GM12878 (cell line): ENCODE data around the gene HMGXB4. TPM values are rescaled to one million over a fixed set of nuclear protein-coding genes. Genes with fewer than 3 reads are reported as not detected.

ENCODE experiments used
- ATF7 ChIP-seq: fragments of 450-650 bp; IDR thresholded peaks from 2 replicates; pipeline ENCODE4 v1.6.1; 2016; ENCODE audit warnings: low read depth, mild to moderate bottlenecking
- BCL11A ChIP-seq: IDR thresholded peaks from 2 replicates; pipeline ENCODE4 v1.6.1; 2011; ENCODE audit warnings: low read depth, low read length
- CHD1 ChIP-seq: IDR thresholded peaks from 2 replicates; pipeline ENCODE4 v1.6.1; 2012; ENCODE audit warnings: low read depth, low read length, improper control_type of control experiment
- CREM ChIP-seq: IDR thresholded peaks from 2 replicates; pipeline ENCODE4 v1.6.1; 2014; ENCODE audit warnings: antibody characterized with exemption, low read depth
- DPF2 ChIP-seq: fragments of 450-650 bp; IDR thresholded peaks from 2 replicates; pipeline ENCODE4 v1.6.1; 2017; ENCODE audit warnings: mild to moderate bottlenecking
- ESRRA ChIP-seq: IDR thresholded peaks from 2 replicates; pipeline ENCODE4 v1.6.1; 2012; ENCODE audit warnings: mild to moderate bottlenecking, low read length, improper control_type of control experiment
- FOS ChIP-seq: IDR thresholded peaks from 3 replicates; pipeline ENCODE4 v1.6.1; 2011; ENCODE audit warnings: borderline replicate concordance; ENCODE audit not compliant: insufficient read length; ENCODE audit errors: extremely low read depth
- GATAD2B ChIP-seq: fragments of 450-650 bp; conservative IDR thresholded peaks from 2 replicates; pipeline ENCODE4 v1.6.1; 2017; ENCODE audit warnings: low read depth, mild to moderate bottlenecking, moderate library complexity
- IRF3 ChIP-seq: fragments of 450-650 bp; IDR thresholded peaks from 2 replicates; pipeline ENCODE4 v1.6.1; 2014; ENCODE audit warnings: mild to moderate bottlenecking
- NR2F1 ChIP-seq: fragments of 450-650 bp; conservative IDR thresholded peaks from 2 replicates; pipeline ENCODE4 v1.6.1; 2017; ENCODE audit warnings: mild to moderate bottlenecking
- PAX5 ChIP-seq: IDR thresholded peaks from 2 replicates; pipeline ENCODE4 v1.6.1; 2011; ENCODE audit warnings: low read depth, low read length, borderline replicate concordance
- POU2F2 ChIP-seq: IDR thresholded peaks from 3 replicates; pipeline ENCODE4 v1.6.1; 2011; ENCODE audit warnings: low read depth, mild to moderate bottlenecking, low read length, borderline replicate concordance
- SMARCA5 ChIP-seq: fragments of 450-650 bp; IDR thresholded peaks from 2 replicates; pipeline ENCODE4 v1.6.1; 2017; ENCODE audit warnings: mild to moderate bottlenecking
- SRF ChIP-seq, 2 experiments: IDR thresholded peaks; 2 replicates each; pipeline ENCODE4 v1.6.1; 2011; ENCODE audit warnings: low read depth in 2 of 2, low read length in 2 of 2, mild to moderate bottlenecking in 1 of 2, moderate library complexity in 1 of 2
- STAT1 ChIP-seq: fragments of 450-650 bp; conservative IDR thresholded peaks from 2 replicates; pipeline ENCODE4 v1.6.1; 2014; ENCODE audit warnings: antibody characterized with exemption, mild to moderate bottlenecking
- ZBED1 ChIP-seq: IDR thresholded peaks from 2 replicates; pipeline ENCODE4 v1.6.1; 2016; ENCODE audit warnings: borderline replicate concordance
- ZNF207 ChIP-seq: fragments of 450-650 bp; IDR thresholded peaks from 2 replicates; pipeline ENCODE4 v1.6.1; 2014; ENCODE audit warnings: antibody characterized with exemption, mild to moderate bottlenecking, borderline replicate concordance
- ZNF217 ChIP-seq: fragments of 450-650 bp; IDR thresholded peaks from 2 replicates; pipeline ENCODE4 v1.6.1; 2017; ENCODE audit warnings: antibody characterized with exemption, mild to moderate bottlenecking
- polyA plus RNA-seq, 11 experiments: library from polyadenylated mRNA; depleted of rRNA in 4 of 11; unstranded in 6 of 11; stranded (reverse) in 5 of 11; fragments of >200 nt; fragmentation: Nextera tagmentation in 4 of 11; fragmentation: Illumina TruSeq in 1 of 11; extraction: Ambion mirVana in 4 of 11; extraction: Trizol in 1 of 11; gene quantifications; 1 replicate in 1 of 11; 2 replicates in 10 of 11; pipeline versions ENCODE4 v1.2.1 to v1.2.3, GENCODE V29; 2011 to 2016; ENCODE audit warnings: inconsistent platforms in 2 of 11, missing spikeins in 2 of 11, low read depth in 1 of 11
- total RNA-seq, 4 experiments: library from RNA; depleted of rRNA in 3 of 4; stranded (reverse); fragments of >200 nt in 3 of 4; fragmentation: Illumina TruSeq in 1 of 4; extraction: Trizol in 1 of 4; gene quantifications; 2 replicates each; pipeline versions ENCODE4 v1.2.1 to v1.2.3, GENCODE V29; 2013 to 2021
- TF ChIP-seq, protein P1 (sequence below): IDR thresholded peaks from 2 replicates; pipeline ENCODE4 v1.6.1; 2011; ENCODE audit warnings: mild to moderate bottlenecking, low read depth, low read length, moderate library complexity; ENCODE audit not compliant: insufficient replicate concordance
- TF ChIP-seq, protein P2 (sequence below): fragments of 450-650 bp; IDR thresholded peaks from 2 replicates; pipeline ENCODE4 v1.6.1; 2017; ENCODE audit warnings: mild to moderate bottlenecking, moderate library complexity
- TF ChIP-seq, protein P3 (sequence below): fragments of 150-350 bp; IDR thresholded peaks from 2 replicates; pipeline ENCODE4 v1.6.1; 2016; ENCODE audit warnings: low read depth, low read length

The HMGXB4 gene
- total and polyA plus RNA-seq, 10 of the 15 experiments (the other 5 are each of a cell fraction or from before 2014, with no cell fraction given) = 15.5 to 44.5 (median 24.9) TPM

DNA sequence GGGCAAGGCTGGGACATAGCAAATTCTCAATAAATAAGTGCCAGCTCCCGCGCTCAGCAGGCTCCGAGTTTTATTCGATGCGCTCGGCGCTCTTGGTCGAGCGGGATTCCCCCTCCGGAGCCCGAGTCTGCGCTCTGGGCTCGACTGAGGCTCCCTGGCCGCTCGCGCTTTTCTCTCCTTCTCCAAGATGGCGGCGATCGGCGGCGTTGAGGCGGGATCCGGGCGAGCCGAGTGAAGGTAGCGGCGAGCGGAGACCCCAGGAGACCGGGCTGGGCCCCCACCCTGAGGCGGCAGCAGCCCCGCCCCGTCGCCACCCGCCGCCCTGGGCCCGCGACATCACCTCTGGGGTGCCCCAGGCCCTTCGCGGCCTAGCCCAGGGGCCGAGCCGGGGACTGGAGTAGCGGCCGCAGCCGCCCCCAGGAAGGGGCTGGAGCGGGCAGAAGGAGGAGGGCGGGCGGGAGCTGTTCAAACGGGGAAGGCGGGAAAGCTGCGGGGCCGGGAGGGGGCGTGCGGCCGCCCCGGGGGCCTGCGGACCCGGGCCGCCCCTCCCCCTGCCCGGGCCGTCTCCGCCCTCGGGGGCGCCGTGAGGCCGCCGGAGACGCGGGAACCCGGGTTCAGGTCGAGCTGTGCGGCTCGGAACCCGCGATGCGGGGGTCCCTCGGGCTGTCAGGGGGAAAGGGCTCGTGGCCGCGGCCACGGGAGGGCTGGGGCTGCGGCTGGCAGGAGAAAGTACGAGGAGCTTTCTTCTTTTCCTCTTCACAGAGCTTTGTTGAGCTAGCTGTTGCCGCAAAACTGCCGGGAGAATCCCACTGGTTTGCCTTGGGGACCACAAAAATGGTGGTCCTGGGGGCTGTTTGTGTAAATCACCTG is at the start of gene HMGXB4 (continued):
- TF ChIP-seq ZNF207 = peak; percentile 93; the same call in 1 of the 2 replicates
- TF ChIP-seq DPF2 = peak; percentile 85
- TF ChIP-seq, protein P1, sequence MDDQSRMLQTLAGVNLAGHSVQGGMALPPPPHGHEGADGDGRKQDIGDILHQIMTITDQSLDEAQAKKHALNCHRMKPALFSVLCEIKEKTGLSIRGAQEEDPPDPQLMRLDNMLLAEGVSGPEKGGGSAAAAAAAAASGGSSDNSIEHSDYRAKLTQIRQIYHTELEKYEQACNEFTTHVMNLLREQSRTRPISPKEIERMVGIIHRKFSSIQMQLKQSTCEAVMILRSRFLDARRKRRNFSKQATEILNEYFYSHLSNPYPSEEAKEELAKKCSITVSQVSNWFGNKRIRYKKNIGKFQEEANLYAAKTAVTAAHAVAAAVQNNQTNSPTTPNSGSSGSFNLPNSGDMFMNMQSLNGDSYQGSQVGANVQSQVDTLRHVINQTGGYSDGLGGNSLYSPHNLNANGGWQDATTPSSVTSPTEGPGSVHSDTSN = no peak
- peak; percentile 92 to 99 for TF ChIP-seq SRF (IDR thresholded peaks at IDR 0.05; ENCODE audit: low read depth in 2 of 2, low read length in 2 of 2)
- TF ChIP-seq ESRRA = peak; percentile 47; the same call in 1 of the 2 replicates
- TF ChIP-seq ZNF217 = no peak
- peak; percentile 81 for TF ChIP-seq NR2F1
- peak; percentile 88; the same call in 1 of the 2 replicates for TF ChIP-seq CHD1
- TF ChIP-seq BCL11A = no peak
- TF ChIP-seq ZBED1 = no peak
- TF ChIP-seq, protein P2, sequence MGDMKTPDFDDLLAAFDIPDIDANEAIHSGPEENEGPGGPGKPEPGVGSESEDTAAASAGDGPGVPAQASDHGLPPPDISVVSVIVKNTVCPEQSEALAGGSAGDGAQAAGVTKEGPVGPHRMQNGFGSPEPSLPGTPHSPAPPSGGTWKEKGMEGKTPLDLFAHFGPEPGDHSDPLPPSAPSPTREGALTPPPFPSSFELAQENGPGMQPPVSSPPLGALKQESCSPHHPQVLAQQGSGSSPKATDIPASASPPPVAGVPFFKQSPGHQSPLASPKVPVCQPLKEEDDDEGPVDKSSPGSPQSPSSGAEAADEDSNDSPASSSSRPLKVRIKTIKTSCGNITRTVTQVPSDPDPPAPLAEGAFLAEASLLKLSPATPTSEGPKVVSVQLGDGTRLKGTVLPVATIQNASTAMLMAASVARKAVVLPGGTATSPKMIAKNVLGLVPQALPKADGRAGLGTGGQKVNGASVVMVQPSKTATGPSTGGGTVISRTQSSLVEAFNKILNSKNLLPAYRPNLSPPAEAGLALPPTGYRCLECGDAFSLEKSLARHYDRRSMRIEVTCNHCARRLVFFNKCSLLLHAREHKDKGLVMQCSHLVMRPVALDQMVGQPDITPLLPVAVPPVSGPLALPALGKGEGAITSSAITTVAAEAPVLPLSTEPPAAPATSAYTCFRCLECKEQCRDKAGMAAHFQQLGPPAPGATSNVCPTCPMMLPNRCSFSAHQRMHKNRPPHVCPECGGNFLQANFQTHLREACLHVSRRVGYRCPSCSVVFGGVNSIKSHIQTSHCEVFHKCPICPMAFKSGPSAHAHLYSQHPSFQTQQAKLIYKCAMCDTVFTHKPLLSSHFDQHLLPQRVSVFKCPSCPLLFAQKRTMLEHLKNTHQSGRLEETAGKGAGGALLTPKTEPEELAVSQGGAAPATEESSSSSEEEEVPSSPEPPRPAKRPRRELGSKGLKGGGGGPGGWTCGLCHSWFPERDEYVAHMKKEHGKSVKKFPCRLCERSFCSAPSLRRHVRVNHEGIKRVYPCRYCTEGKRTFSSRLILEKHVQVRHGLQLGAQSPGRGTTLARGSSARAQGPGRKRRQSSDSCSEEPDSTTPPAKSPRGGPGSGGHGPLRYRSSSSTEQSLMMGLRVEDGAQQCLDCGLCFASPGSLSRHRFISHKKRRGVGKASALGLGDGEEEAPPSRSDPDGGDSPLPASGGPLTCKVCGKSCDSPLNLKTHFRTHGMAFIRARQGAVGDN = no peak
- no peak for TF ChIP-seq IRF3
- TF ChIP-seq POU2F2 = peak; percentile 80; the same call in 1 of the 3 replicates
- TF ChIP-seq SMARCA5 = peak; percentile 92
- TF ChIP-seq GATAD2B = peak; percentile 98
- TF ChIP-seq FOS = no peak
- 0 out of 2 replicates have a peak, but pooled peaks have one; percentile 32 for TF ChIP-seq ATF7
- TF ChIP-seq, protein P3, sequence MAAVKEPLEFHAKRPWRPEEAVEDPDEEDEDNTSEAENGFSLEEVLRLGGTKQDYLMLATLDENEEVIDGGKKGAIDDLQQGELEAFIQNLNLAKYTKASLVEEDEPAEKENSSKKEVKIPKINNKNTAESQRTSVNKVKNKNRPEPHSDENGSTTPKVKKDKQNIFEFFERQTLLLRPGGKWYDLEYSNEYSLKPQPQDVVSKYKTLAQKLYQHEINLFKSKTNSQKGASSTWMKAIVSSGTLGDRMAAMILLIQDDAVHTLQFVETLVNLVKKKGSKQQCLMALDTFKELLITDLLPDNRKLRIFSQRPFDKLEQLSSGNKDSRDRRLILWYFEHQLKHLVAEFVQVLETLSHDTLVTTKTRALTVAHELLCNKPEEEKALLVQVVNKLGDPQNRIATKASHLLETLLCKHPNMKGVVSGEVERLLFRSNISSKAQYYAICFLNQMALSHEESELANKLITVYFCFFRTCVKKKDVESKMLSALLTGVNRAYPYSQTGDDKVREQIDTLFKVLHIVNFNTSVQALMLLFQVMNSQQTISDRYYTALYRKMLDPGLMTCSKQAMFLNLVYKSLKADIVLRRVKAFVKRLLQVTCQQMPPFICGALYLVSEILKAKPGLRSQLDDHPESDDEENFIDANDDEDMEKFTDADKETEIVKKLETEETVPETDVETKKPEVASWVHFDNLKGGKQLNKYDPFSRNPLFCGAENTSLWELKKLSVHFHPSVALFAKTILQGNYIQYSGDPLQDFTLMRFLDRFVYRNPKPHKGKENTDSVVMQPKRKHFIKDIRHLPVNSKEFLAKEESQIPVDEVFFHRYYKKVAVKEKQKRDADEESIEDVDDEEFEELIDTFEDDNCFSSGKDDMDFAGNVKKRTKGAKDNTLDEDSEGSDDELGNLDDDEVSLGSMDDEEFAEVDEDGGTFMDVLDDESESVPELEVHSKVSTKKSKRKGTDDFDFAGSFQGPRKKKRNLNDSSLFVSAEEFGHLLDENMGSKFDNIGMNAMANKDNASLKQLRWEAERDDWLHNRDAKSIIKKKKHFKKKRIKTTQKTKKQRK = peak; percentile 68
- peak; percentile 24; the same call in 1 of the 2 replicates for TF ChIP-seq CREM
- TF ChIP-seq STAT1 = 0 out of 2 replicates have a peak, but pooled peaks have one; percentile 37
- TF ChIP-seq PAX5 = no peak
